Coronary artery (tissue), 2 donors: Measurements from ENCODE around the gene MBD5.

Experiments
- DNase-seq: peaks from one replicate; pipeline ENCODE4 v3.0.0-alpha.2; 2017; ENCODE audit warnings: low spot score
- H3K27ac ChIP-seq, 2 donors: fragments of 200-600 bp; sonication (generic); one replicate each; pipeline ENCODE4 v1.5.1; 2016 to 2019
- H3K4me3 ChIP-seq: fragments of 200-600 bp; sonication (generic); 2 replicates; pipeline ENCODE4 v1.5.1; 2016; ENCODE audit warnings: mild to moderate bottlenecking, moderate library complexity
- TF ChIP-seq, protein P1 (sequence below): fragments of 200-600 bp; sonication (generic); IDR thresholded peaks from one replicate; pipeline ENCODE4 v1.5.1; 2019; ENCODE audit warnings: antibody characterized with exemption

MBD5 gene

DNA sequence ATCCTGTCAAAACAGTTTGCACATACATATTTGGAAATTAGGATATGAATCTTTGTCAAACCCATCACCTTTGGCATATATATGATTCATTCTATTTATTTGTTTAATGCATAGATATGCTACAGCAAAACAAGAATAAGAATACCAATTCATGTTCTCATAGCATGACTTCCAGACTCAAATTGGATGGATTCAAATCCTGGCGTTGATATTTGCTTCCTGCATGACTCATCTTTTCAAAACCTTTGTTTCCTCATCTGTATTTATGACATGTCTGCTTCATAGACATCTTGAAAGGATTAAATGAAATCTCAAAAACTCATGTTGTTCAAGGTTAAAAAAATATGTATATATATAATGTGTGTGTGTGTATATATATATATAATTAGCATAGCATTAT is 261.3 kb downstream of the MBD5 start:
- Histone ChIP-seq H3K4me3 (no peak overlapping the region), H3K27ac (no peak overlapping the region)
- TF ChIP-seq, protein P1, sequence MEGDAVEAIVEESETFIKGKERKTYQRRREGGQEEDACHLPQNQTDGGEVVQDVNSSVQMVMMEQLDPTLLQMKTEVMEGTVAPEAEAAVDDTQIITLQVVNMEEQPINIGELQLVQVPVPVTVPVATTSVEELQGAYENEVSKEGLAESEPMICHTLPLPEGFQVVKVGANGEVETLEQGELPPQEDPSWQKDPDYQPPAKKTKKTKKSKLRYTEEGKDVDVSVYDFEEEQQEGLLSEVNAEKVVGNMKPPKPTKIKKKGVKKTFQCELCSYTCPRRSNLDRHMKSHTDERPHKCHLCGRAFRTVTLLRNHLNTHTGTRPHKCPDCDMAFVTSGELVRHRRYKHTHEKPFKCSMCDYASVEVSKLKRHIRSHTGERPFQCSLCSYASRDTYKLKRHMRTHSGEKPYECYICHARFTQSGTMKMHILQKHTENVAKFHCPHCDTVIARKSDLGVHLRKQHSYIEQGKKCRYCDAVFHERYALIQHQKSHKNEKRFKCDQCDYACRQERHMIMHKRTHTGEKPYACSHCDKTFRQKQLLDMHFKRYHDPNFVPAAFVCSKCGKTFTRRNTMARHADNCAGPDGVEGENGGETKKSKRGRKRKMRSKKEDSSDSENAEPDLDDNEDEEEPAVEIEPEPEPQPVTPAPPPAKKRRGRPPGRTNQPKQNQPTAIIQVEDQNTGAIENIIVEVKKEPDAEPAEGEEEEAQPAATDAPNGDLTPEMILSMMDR, result no peak
- no peak for DNase-seq

DNA sequence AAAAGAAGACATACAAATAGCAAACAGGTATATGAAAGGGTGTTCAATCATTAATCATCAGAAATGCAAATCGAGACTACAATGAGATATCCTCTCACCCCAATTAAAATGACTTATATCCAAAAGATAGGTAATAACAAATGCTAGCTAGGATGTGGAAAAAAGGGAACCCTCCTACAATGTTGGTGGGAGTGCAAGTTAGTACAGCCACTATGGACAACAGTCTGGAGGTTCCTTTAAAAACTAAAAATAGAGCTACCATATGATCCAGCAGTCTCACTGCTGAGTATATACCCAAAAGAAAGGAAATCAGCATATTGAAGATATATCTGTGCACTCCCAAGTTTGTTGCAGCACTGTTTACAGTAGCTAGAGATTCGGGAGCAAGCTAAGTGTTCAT is 271.5 kb downstream of the MBD5 start:
- TF ChIP-seq, protein P1, result no peak
- DNase-seq, result no peak
- no peak overlapping the region for H3K27ac ChIP-seq
- H3K4me3 ChIP-seq, result no peak overlapping the region

DNA sequence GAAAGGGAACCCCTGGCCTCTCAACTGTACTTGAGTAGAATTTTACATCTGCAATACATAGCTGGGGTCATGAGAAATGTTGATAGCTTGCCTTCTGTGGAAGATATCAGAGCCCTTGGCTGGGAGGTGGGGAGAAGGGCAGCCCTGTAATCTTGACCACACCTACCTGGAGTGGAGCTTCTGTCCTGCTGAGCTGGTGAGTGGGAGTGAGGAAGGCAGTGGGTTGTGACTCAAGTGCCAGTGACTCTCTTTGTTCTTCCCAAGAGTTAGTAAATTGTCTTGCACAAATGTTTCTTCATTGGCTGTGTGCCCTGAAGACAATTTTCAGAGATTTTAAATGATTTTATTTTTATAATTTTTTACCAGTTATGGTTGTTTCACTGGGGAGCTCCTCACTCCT is 277.3 kb downstream of the MBD5 start:
- no peak for DNase-seq
- no peak overlapping the region for H3K4me3 ChIP-seq
- H3K27ac ChIP-seq, result no peak overlapping the region
- TF ChIP-seq, protein P1, result no peak

DNA sequence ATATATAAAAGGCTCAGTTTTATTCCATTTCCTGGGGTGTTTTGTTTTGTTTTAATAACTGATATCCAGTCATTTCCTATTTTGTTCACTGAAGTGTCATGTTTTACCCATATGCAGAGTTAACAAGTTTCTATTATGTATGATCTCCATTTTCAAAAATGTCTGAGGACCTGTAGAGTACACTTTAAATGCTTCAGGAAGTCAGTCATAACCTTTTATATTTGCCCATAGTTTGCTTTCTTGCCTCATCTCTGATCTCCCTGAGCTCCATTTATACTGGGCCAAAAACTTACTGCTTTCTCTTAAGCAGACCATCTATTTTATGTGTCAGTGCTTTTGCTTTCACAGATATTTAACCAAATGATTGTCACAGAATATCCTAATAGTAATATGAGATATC is 278.7 kb downstream of the MBD5 start:
- TF ChIP-seq, protein P1, result no peak
- Histone ChIP-seq H3K4me3 (no peak overlapping the region), H3K27ac (no peak overlapping the region)
- no peak for DNase-seq

DNA sequence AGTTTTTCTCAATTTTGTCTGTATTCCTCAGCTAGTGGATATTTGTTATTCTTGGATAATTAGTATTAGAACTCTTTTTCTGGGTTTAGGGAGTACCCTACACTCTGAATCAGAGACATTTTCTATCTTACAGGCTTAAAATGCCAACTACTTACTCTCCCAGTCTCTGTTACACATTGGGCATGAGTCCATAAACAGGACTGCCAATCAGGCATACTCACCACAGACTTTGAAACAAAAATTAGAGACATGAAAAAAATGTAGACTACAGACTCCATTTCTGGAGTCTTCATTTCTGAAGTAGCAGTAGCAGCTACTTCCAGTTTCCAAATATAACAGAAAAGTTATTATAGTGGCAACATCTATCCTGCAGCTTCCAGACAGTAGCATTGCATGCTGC is 279.7 kb downstream of the MBD5 start:
- H3K27ac ChIP-seq, result no peak overlapping the region
- TF ChIP-seq, protein P1, result no peak

DNA sequence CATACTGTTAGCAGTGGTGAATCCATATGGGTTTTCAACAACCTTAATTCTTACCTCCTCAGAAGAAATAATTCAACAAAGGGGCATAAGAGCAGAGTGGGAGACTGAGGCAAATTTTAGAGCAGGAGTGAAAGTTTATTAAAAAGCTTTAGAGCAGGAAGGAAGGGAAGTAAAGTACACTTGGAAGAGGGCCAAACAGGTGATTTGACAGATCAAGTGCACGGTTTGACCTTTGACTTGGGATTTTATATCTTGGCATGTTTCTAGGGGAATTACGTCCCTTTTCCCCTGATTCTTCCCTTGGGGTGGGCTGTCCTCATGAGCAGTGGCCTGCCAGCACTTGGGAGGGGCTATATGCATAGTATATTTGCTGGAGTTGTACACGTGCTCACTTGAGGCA is 280.5 kb downstream of the MBD5 start:
- H3K27ac ChIP-seq, result no peak overlapping the region
- no peak for DNase-seq
- TF ChIP-seq, protein P1, result no peak
- no peak overlapping the region for H3K4me3 ChIP-seq

More for the DNA sequence above, 279.7 kb downstream of the MBD5 start:
- DNase-seq, result no peak
- H3K4me3 ChIP-seq, result no peak overlapping the region

DNA sequence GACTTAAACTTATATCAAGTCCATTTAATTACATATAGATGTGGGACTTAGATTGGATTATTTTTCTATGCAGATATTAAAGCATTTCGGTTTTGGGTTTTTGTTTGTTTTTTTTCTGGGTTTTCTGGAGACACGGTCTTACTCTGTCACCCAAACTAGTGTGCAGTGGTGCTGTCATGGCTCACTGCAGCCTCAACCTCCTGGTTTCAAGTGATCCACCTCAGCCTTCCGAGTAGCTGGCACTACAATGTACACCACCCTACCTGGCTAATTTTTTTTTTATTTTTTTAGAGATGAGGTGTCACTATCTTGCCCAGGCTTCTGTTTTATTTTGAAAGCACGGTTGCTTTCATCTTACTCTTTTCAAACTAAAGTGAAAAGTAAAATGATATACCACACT is 281.6 kb downstream of the MBD5 start:
- Histone ChIP-seq H3K4me3 (no peak overlapping the region), H3K27ac (no peak overlapping the region)
- DNase-seq, result no peak
- TF ChIP-seq, protein P1, result no peak
